ENCODE results near the gene VPS26B.

- TF ChIP-seq EZH2 (IDR thresholded peaks at IDR 0.05; ENCODE audit: insufficient read depth, low read length) (no peak), CTCF (IDR thresholded peaks at IDR 0.05; ENCODE audit: insufficient read depth, low read depth, low read length) (no peak)
Measured at GRCh38 chr11:134215836-134216235, 8.6 kb upstream of the VPS26B start.
